RPMI7951 (cell line): ENCODE results near the gene SLC25A43. TPM values are rescaled to one million over a fixed set of nuclear protein-coding genes. Genes with fewer than 3 reads are reported as not detected.
A peak's percentile ranks its signal among the peaks of the same experiment; 100 is the strongest.

ENCODE experiments used
- DNase-seq: peaks from one replicate; pipeline ENCODE4 v3.0.0-alpha.2; 2012; ENCODE audit warnings: low read depth
- total RNA-seq: library from RNA; depleted of rRNA; stranded (reverse); fragments of >200 nt; shearing (Covaris generic); gene quantifications from 2 replicates; pipeline ENCODE4 v1.2.3, GENCODE V29; 2014; rRNA removed

Gene SLC25A43
- total RNA-seq, 1 experiment from 2014 or later, result 22.5 TPM

GRCh38 chrX:119497185-119497584 lies 98.0 kb downstream of the SLC25A43 start:
- DNase-seq, result no peak

GRCh38 chrX:119500061-119500800 lies 101.1 kb downstream of the SLC25A43 start:
- DNase-seq, result no peak

- no peak for DNase-seq
Observed at GRCh38 chrX:119501511-119502148, 102.5 kb downstream of the SLC25A43 start.

- DNase-seq, result no peak
Observed at GRCh38 chrX:119502727-119503483, 103.8 kb downstream of the SLC25A43 start.

GRCh38 chrX:119503484-119503861 lies 104.3 kb downstream of the SLC25A43 start:
- DNase-seq, result peak; percentile 62

Other genes starting within 250 kb of the SLC25A43 start
- 189 and 192 TPM in 2 replicates for gene PGRMC1, start 163.1 kb upstream of the SLC25A43 start, total RNA-seq
- gene SLC25A5, start 69.1 kb downstream of the SLC25A43 start, total RNA-seq, result 289 and 310 TPM in 2 replicates
- gene STEEP1, start 166.1 kb downstream of the SLC25A43 start, total RNA-seq, result 21.3 and 27.8 TPM in 2 replicates
- 34.5 and 38.7 TPM in 2 replicates for gene UBE2A, start 175.2 kb downstream of the SLC25A43 start, total RNA-seq
- gene NKRF, start 207.1 kb downstream of the SLC25A43 start, total RNA-seq, result 3.9 and 4.4 TPM in 2 replicates